Central memory CD8-positive, alpha-beta T cell (primary cell): ENCODE results near the gene EFNB2.

Experiments
- ATAC-seq: fragments of 150-1000 bp; cut with Tn5 transposase; replicated peaks from 2 replicates; pipeline ENCODE4 v1.10.0; 2022; ENCODE audit warnings: mild to moderate bottlenecking, moderate FRiP score, moderate number of reproducible peaks; ENCODE audit not compliant: poor library complexity, severe bottlenecking; ENCODE audit errors: extremely low read depth
- DNase-seq, 2 donors: peaks; one replicate each; pipeline ENCODE4 v3.0.0; 2021; ENCODE audit warnings: low spot score in 2 of 2
- H3K27ac Mint-ChIP-seq: one replicate; pipeline ENCODE4 v1.8.0; 2022; ENCODE audit warnings: low read depth, mild to moderate bottlenecking, moderate library complexity, mixed read lengths
- H3K27me3 Mint-ChIP-seq: one replicate; pipeline ENCODE4 v1.8.0; 2022; ENCODE audit warnings: mixed read lengths
- H3K36me3 Mint-ChIP-seq: one replicate; pipeline ENCODE4 v1.8.0; 2022; ENCODE audit warnings: mild to moderate bottlenecking, moderate library complexity, mixed read lengths; ENCODE audit not compliant: insufficient read depth
- H3K4me1 Mint-ChIP-seq: one replicate; pipeline ENCODE4 v1.8.0; 2022; ENCODE audit warnings: mixed read lengths
- H3K4me3 Mint-ChIP-seq: one replicate; pipeline ENCODE4 v1.8.0; 2022; ENCODE audit warnings: mild to moderate bottlenecking, moderate library complexity, mixed read lengths
- H3K9me3 Mint-ChIP-seq: one replicate; pipeline ENCODE4 v1.8.0; 2022; ENCODE audit warnings: mixed read lengths

The EFNB2 gene, protein sequence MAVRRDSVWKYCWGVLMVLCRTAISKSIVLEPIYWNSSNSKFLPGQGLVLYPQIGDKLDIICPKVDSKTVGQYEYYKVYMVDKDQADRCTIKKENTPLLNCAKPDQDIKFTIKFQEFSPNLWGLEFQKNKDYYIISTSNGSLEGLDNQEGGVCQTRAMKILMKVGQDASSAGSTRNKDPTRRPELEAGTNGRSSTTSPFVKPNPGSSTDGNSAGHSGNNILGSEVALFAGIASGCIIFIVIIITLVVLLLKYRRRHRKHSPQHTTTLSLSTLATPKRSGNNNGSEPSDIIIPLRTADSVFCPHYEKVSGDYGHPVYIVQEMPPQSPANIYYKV

DNA sequence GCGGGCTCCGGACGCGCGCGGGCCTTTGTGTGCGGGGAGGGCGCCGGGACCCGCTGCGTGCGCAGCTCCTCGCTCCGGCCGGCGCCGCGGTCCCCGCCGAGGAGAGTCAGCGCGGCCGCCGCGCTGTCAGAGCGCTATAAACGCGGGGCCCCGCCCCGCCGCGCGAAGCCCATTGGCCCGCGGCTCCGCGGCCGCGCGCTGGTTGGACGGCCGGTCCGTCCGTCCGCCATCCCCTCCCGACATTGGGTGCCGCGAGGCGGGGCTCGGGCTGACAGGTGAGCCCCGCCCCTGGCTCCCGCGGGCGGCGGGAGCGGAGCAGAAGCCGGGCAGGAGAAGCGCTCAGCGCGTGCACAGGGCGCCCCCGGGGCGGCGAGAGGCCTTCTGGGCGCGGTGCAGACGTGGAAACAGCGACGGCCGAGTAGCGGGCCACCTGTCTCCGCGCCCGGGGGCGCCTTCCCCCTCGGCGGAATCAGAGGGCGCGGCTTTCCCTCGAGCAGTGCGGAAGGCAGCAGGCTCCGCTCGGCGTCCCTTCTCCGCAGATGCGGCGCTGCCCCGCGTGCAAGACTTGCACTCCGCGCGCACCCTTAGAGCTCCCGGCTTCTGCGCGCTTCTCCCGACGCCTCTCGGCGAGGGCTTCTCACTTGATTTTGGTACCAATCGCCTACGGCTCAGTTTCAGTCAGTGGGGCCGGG lies at the start of gene EFNB2:
EFNB2 (minus strand) TSS at position 111 of the 692 bp plus-strand sequence. CDS start 698 bp downstream, outside the sequence.
- Mint-ChIP-seq H3K4me1 (peaks cover 19% of the 10 kb centered on the region), H3K27ac (peak within 1 kb of the TSS; percentile 32), H3K9me3 (no peaks in the 10 kb centered on the region), H3K4me3 (peak within 1 kb of the TSS; percentile 89), H3K27me3 (peaks cover 38% of the 10 kb centered on the region), H3K36me3 (peaks cover 7% of the 10 kb centered on the region)
- ATAC-seq (peak; percentile 84), DNase-seq (peak; percentile 67 to 72)

DNA sequence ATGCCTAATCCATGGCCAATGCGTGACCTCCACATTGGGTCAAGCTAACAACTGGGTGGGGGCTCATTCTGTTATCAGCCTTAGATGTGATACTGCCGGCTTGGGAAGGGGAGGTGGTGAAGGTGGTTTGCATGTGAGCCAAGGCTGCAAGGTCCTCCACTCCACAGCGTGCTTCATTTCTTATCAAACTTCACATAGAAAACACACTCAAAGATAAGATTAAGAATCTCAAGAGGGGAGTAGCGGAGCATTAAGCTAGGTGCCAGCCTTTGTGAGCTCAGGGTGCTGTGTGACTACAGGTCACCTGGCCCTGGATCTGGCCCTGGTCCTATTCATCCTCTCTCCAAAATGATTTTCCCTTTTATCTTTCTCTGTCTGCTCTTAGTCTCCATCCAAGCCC lies 45.8 kb upstream of the EFNB2 start:
- Mint-ChIP-seq H3K9me3 (peaks cover 9% of the 10 kb centered on the region), H3K27ac (no peak overlapping the region)
- DNase-seq = no peak

DNA sequence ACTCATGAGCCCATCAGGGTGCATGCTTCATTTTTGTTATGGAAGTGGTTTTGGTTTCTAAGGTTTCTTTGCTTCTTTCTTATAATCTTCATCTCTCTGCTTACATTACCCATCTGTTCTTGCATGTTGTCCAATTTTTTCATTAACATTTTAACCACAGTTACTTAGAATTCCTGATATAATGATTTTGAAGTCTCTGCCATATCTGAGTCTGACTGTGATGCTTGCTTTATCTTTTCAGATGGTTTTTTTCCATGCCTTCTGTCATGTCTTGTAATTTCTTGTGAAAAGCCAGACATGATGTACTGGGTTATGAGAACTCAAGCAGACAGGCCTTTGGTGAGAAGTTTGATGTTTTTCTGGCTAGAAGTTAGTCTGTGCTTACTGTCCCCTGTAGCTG lies 40.4 kb upstream of the EFNB2 start:
- Mint-ChIP-seq H3K27ac (no peak overlapping the region), H3K9me3 (no peaks in the 10 kb centered on the region), H3K27me3 (peaks cover under 1% of the 10 kb centered on the region), H3K4me1 (no peaks in the 10 kb centered on the region), H3K36me3 (no peaks in the 10 kb centered on the region), H3K4me3 (no peak overlapping the region)
- no peak for ATAC-seq
- DNase-seq = no peak

More for the DNA sequence above, 45.8 kb upstream of the EFNB2 start:
- H3K27me3 Mint-ChIP-seq = peaks cover 15% of the 10 kb centered on the region
- H3K36me3 Mint-ChIP-seq = no peaks in the 10 kb centered on the region
- H3K4me1 Mint-ChIP-seq = no peaks in the 10 kb centered on the region
- no peak overlapping the region for H3K4me3 Mint-ChIP-seq
- no peak for ATAC-seq

DNA sequence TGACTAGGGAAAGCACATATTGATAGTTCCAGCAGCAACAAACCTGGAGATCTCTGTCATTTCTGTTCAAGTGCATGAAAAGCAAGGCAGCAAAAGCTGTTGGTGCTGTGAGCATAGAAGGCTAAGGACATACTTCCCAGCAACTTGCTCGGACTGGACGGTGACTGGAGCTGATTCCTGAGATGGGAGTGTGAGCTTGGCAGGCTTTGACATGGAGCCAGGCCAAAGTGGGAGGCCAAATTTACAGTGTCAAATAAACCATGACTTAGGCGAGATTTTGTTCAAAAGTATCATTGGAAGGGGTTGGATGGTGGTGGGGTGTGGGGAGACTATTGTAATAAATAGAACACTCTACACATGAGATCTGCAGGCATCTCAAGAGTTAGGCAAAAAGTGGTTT lies 38.4 kb upstream of the EFNB2 start:
- no peaks in the 10 kb centered on the region for H3K27me3 Mint-ChIP-seq
- ATAC-seq = no peak

DNA sequence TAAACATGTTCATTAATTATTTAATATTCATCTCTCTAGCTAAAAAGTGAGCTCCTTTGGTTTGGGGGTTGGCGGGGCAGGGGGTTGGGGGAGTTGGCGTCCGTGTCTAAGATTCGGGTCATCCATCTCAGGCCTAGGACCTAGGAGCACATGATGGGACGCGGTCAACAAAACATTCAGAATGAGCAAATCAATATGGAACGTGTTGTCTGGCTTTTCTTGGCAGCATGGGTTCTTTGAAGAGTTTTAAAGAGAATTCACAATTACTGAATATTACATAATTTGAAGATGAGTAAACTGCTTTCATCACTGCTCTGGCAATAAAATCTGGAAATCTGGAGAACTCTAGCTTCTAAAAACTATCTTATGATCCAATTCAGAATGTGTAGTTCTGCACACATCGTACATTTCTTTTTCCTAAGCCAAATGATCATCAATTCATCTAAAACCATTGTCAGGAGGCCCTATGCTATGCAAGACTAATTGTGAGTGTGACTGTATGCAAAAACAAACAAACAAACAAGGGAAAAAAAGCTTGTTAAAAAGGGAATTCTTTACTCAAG lies 37.9 kb upstream of the EFNB2 start:
- Mint-ChIP-seq H3K4me1 (peaks cover 4% of the 10 kb centered on the region), H3K27me3 (no peaks in the 10 kb centered on the region), H3K9me3 (no peaks in the 10 kb centered on the region), H3K4me3 (no peak overlapping the region), H3K27ac (no peak overlapping the region), H3K36me3 (peaks cover 3% of the 10 kb centered on the region)
- DNase-seq (no peak), ATAC-seq (no peak)

More for the DNA sequence above, 38.4 kb upstream of the EFNB2 start:
- no peaks in the 10 kb centered on the region for H3K9me3 Mint-ChIP-seq
- no peaks in the 10 kb centered on the region for H3K4me1 Mint-ChIP-seq
- H3K27ac Mint-ChIP-seq = no peak overlapping the region
- no peak for DNase-seq
- H3K4me3 Mint-ChIP-seq = no peak overlapping the region
- peaks cover 3% of the 10 kb centered on the region for H3K36me3 Mint-ChIP-seq

DNA sequence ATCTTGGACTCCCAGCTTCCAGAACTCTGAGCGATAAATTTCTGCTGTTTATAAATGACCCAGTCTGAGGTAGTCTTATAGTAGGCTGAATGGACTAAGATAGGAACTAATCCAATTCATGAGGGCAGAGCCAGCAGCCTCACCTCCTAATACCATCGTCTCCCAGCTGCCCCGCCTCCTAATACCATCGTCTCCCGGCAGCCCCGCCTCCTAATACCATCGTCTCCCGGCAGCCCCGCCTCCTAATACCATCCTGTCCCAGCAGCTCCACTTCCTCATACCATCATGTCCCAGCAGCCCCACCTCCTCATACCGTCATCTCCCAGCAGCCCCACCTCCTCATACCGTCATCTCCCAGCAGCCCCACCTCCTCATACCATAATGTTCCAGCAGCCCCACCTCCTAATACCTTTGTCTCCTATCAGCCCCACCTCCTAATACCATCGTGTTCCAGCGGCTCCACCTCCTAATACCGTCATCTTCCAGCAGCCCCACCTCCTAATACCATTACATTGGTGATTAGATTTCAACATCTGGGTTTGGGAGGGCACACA lies 34.9 kb upstream of the EFNB2 start:
- Mint-ChIP-seq H3K36me3 (peaks cover 20% of the 10 kb centered on the region), H3K4me1 (peaks cover 33% of the 10 kb centered on the region), H3K4me3 (no peak overlapping the region), H3K27ac (no peak overlapping the region), H3K27me3 (no peaks in the 10 kb centered on the region), H3K9me3 (no peaks in the 10 kb centered on the region)
- no peak for ATAC-seq
- peak in 1 of 2 donors; percentile 56 for DNase-seq

DNA sequence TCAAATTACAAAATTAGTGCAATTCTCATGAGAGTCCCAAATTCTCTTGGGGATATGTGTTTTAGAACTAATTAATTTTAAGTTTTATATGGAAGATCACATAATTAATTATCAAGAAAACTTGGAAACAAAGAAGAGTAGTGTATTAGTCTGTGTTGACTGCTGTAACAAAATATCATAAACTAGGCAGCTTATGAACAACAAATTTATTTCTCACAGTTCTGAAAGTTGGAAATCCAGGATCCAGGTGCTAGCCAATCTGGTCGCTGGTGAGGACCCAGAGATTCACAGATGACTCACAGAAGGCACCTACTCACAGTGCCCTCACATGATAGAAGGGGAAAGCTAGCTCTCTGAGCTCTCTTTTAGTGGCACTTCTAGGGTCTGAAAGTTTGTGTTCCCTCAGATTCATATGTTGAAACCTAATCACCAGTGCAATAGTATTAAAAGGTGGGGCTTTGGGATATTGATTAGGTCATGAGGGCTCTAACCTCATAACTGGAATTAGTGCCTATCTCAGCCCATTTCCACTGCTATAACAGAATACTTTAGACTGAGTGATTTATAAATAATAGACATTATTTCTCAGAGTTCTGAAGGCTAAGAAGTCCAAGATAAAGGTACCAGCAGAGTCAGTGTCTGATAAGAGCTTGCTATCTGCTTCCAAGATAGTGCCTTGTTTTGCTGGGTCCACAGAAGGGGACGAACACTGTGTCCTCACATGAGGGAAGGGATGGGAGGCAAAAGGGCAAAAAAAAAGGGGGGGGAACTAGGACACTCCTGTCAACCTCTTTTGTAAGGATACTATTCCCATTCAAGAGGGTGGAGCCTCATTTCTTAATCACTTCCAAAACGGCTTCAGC lies 34.0 kb upstream of the EFNB2 start:
- no peak for ATAC-seq
- Mint-ChIP-seq H3K4me1 (peaks cover 42% of the 10 kb centered on the region), H3K36me3 (peaks cover 21% of the 10 kb centered on the region)

DNA sequence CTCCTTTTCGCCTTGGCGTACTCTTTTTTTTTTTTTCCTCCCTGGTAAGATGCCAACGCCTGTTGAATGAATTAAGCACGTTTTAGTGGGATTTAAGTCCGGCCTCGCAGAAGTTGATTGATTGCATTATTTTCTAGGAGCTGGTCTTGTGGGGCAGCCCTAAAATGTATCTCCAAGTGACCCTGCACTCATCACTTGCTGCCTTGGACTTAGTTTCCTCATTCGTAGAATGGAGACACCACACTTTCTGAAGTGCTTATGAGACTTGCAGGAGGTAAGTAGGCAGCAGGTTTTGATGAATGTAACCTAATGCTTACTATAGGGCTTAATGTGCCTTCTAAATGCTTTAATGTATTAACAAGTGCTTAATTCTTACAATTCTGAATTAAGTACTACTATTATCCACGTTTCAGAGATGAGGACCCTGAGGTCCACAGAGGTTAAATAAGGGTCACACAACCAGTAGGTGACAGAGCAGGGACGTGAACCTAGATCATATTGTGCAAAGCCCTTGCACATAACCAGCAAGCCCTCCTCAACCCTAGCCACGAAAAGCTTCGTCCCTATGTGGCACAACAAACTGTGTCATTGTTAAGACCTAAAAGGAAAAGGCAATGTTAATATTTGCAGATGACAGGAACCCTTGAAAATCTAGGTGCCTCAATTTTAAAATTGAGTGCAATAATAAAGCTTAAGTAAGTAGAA lies 33.0 kb upstream of the EFNB2 start:
- DNase-seq (no peak), ATAC-seq (peak; percentile 21)
- Mint-ChIP-seq H3K4me3 (peak overlapping the region; percentile 97), H3K9me3 (no peaks in the 10 kb centered on the region), H3K36me3 (peaks cover 22% of the 10 kb centered on the region), H3K27ac (peak overlapping the region; percentile 95), H3K4me1 (peaks cover 53% of the 10 kb centered on the region), H3K27me3 (no peaks in the 10 kb centered on the region)

More for the DNA sequence above, 34.0 kb upstream of the EFNB2 start:
- DNase-seq = no peak
- H3K9me3 Mint-ChIP-seq = no peaks in the 10 kb centered on the region
- no peaks in the 10 kb centered on the region for H3K27me3 Mint-ChIP-seq
- no peak overlapping the region for H3K4me3 Mint-ChIP-seq
- no peak overlapping the region for H3K27ac Mint-ChIP-seq

DNA sequence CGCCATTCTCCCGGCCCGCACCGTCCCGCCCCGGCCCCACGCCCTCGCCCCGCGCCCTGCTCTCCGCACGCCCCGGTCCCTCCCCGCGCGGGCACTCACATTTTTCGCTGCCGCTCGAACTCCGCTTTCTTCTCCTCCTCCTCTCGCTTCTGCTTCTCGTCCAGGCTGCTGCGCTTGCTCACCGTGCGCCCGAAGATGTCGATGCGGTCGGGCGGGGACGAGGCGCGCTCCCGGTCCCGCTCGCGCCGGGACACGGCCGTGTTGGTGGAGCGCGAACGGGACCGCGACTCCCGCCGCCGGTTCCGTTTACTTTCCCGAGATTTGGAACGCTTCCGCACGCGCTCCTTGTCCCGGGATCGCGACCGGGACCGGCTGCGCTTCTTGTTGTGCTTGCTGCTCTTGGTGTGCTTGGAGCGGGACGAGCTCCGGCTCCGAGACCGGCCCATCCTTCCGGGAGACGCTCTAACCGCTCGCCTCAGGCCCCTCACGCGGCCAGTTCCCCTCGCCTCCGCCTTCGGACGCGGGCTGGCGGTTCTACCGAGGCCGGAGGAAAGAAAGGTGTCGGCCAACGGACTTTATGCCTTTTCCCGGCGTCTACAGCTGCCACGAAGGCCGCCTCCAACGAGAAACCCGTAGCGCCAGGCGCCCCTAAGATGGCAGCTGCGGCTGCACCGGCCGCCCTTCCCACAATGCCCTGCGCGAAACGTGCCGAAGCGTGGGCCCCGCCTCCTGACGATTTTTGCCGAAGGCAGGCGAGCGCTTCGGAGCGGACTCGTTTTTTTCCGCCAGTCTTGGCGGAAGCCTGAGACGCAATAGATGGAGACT lies 32.2 kb upstream of the EFNB2 start, which contains the start of gene ARGLU1:
ARGLU1 (minus strand) TSS at position 664 of the 825 bp plus-strand sequence; CDS start at position 446, 218 bp downstream.
- H3K27ac Mint-ChIP-seq = peak within 1 kb of the TSS; percentile 95
- peak; percentile 96 to 99 for DNase-seq
- peak; percentile 87 for ATAC-seq
- peaks cover 58% of the 10 kb centered on the region for H3K4me1 Mint-ChIP-seq
- peak within 1 kb of the TSS; percentile 97 for H3K4me3 Mint-ChIP-seq
- no peaks in the 10 kb centered on the region for H3K27me3 Mint-ChIP-seq
- H3K9me3 Mint-ChIP-seq = no peaks in the 10 kb centered on the region
- H3K36me3 Mint-ChIP-seq = peaks cover 24% of the 10 kb centered on the region

DNA sequence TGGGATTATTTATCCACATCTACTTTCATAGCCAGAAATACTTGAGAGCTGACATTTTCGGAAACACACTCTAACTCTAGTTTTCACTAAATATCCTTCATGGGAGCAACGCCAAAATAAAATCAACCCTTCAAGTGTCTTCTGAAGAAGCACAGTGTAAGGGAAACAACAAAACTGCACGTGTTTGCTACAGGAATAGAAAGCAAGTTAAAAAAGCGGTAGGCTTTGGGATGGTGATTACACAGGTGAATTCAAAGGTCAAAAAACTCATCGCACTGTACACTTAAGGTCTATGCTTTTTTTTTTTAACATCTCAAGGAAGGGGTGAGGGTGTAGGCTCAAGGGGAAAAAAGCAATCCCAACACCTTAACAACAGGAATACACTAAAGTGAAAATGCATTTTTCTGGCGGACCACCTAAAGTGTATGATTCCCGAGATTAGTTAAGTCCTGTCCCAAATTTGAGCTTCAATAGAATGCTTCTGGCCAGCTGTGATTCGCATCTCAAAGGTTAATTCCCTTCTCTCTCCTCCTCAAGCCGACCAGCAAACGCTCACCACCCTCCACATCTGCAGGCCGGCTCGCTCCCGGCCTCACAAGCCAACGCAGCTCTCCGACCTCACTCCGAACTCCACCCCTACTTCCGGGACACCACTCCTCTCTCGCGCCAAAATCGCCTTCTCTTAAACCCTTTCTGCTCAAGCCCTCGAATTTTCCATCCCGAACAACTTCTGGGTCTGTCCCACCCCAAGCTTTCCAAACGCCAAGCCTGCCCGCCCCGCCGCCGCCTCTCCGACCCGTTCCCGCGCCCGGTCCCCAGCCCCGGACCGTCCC lies 31.4 kb upstream of the EFNB2 start:
- H3K36me3 Mint-ChIP-seq = peaks cover 24% of the 10 kb centered on the region
- peak overlapping the region; percentile 97 for H3K4me3 Mint-ChIP-seq
- peak overlapping the region; percentile 95 for H3K27ac Mint-ChIP-seq
- ATAC-seq = peak; percentile 3
- peak in 1 of 2 donors; percentile 15 for DNase-seq
- no peaks in the 10 kb centered on the region for H3K27me3 Mint-ChIP-seq
- H3K4me1 Mint-ChIP-seq = peaks cover 66% of the 10 kb centered on the region
- no peaks in the 10 kb centered on the region for H3K9me3 Mint-ChIP-seq
